ENCODE data around the gene SEMA6B.
"Not testable (repeated sequence)": the region's sequence is repeated elsewhere in the genome, so short reads cannot be mapped to it uniquely, and the experiment has no call there.

The SEMA6B gene

GRCh38 chr19:4566402-4567051 is 7.0 kb upstream of the SEMA6B start:
- Histone ChIP-seq H3K9me3 (ENCODE audit: control insufficient read depth, low read depth, low read length) (no peaks in the 10 kb centered on the region), H3K4me1 (ENCODE audit: control insufficient read depth, low read depth, low read length) (no peaks in the 10 kb centered on the region), H3K27ac (ENCODE audit: low read length) (no peak overlapping the region), H3K36me3 (ENCODE audit: control insufficient read depth, low read depth, low read length) (no peaks in the 10 kb centered on the region), H3K9ac (ENCODE audit: low read length) (no peak overlapping the region), H3K4me3 (ENCODE audit: low read length) (no peak overlapping the region), H3K27me3 (ENCODE audit: control insufficient read depth, insufficient read depth, low read length) (no peaks in the 10 kb centered on the region)

- H3K4me3 ChIP-seq (ENCODE audit: low read length); H3K4me1 ChIP-seq (ENCODE audit: control insufficient read depth, low read depth, low read length): not testable (repeated sequence)
These were observed 4.1 kb upstream of the SEMA6B start for GRCh38 chr19:4563562-4563961.

GRCh38 chr19:4562085-4562484 is 2.6 kb upstream of the SEMA6B start:
- not testable (repeated sequence) for H3K4me1 ChIP-seq (ENCODE audit: control insufficient read depth, low read depth, low read length); H3K36me3 ChIP-seq (ENCODE audit: control insufficient read depth, low read depth, low read length); H3K27ac ChIP-seq (ENCODE audit: low read length); H3K9ac ChIP-seq (ENCODE audit: low read length); H3K9me3 ChIP-seq (ENCODE audit: control insufficient read depth, low read depth, low read length); H3K4me3 ChIP-seq (ENCODE audit: low read length); H3K27me3 ChIP-seq (ENCODE audit: control insufficient read depth, insufficient read depth, low read length)

More at GRCh38 chr19:4563562-4563961, 4.1 kb upstream of the SEMA6B start:
- H3K27me3 ChIP-seq (ENCODE audit: control insufficient read depth, insufficient read depth, low read length); H3K9ac ChIP-seq (ENCODE audit: low read length); H3K27ac ChIP-seq (ENCODE audit: low read length); H3K9me3 ChIP-seq (ENCODE audit: control insufficient read depth, low read depth, low read length); H3K36me3 ChIP-seq (ENCODE audit: control insufficient read depth, low read depth, low read length): not testable (repeated sequence)

GRCh38 chr19:4557971-4558941 is 1.2 kb downstream of the SEMA6B start:
- Histone ChIP-seq H3K36me3 (ENCODE audit: control insufficient read depth, low read depth, low read length) (peaks cover 9% of the 10 kb centered on the region), H3K27ac (ENCODE audit: low read length) (no peak overlapping the region), H3K27me3 (ENCODE audit: control insufficient read depth, insufficient read depth, low read length) (no peaks in the 10 kb centered on the region), H3K9ac (ENCODE audit: low read length) (no peak overlapping the region), H3K4me3 (ENCODE audit: low read length) (no peak overlapping the region), H3K4me1 (ENCODE audit: control insufficient read depth, low read depth, low read length) (no peaks in the 10 kb centered on the region), H3K9me3 (ENCODE audit: control insufficient read depth, low read depth, low read length) (no peaks in the 10 kb centered on the region)

DNA sequence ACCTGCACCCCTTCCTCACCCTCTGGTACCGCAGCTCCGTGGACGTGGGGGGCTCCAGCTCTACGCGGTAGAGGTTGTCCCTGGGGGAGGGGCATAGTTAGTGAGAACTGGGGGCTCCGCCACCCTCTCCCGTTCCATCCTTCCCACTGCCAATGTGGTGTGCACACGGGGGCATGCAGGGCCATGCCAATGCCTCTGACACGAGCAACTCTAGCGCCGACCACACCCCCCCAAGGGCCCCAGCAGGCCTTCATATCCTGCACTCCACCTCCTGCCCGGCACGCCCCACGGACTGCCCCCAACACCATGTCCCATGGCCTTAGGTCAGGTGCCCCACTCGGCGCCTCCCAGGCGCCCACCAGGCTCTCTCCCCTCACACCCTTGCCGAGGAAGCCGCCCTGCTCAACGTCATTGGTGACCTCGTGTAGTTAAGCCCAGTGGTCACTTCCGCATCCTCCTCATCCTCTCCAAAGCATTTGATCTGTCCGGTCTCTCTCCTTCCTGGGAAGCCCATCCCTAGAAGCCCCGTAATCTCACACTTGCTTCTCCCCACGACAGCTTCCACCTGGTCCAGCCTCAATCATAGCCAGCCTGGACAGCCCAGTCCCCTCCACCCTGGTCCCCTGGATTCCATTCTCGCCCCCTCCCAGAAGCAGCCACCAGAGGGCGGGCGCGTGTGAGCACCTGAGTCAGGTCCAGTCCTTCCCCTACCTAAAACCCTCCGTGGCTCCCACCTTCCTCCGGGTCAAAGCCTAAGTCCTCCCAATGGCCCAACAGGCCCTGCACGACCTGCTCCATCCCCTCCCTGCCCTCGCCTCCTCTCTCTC is 2.1 kb downstream of the SEMA6B start:
- no peak overlapping the region for H3K9ac ChIP-seq (ENCODE audit: low read length)

DNA sequence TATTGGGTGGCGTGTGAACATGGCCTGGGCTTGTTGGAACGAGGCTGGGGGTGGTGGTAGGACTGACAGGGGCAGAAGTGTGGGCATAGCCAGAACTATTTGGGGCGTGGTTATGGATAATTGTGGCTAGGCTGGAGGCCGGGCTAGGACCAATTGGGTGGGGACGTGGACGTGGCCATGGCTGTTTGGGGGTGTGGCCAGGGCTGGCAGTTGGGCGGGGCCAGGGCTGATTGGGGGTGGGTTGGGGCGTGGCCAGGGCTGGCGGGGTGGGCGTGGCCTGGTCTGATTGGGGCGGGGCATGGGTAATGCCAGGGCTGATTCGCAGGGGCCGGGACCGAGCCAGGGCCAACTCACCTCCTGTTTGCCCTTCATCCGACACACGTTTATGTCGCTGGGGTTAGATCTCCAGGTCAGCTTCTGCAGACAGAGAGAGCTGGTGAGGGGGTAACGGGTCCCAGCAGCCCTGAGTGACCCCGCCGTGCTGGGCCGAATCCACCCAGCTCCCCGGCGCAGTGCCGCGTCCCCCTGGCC is 2.8 kb downstream of the SEMA6B start:
- Histone ChIP-seq H3K27ac (ENCODE audit: low read length) (no peak overlapping the region), H3K27me3 (ENCODE audit: control insufficient read depth, insufficient read depth, low read length) (no peaks in the 10 kb centered on the region), H3K36me3 (ENCODE audit: control insufficient read depth, low read depth, low read length) (peaks cover 17% of the 10 kb centered on the region)

More for the DNA sequence above, 2.1 kb downstream of the SEMA6B start:
- H3K4me1 ChIP-seq (ENCODE audit: control insufficient read depth, low read depth, low read length): no peaks in the 10 kb centered on the region
- H3K27ac ChIP-seq (ENCODE audit: low read length): no peak overlapping the region
- peaks cover 17% of the 10 kb centered on the region for H3K36me3 ChIP-seq (ENCODE audit: control insufficient read depth, low read depth, low read length)
- no peak overlapping the region for H3K4me3 ChIP-seq (ENCODE audit: low read length)
- H3K27me3 ChIP-seq (ENCODE audit: control insufficient read depth, insufficient read depth, low read length): no peaks in the 10 kb centered on the region
- H3K9me3 ChIP-seq (ENCODE audit: control insufficient read depth, low read depth, low read length): no peaks in the 10 kb centered on the region

DNA sequence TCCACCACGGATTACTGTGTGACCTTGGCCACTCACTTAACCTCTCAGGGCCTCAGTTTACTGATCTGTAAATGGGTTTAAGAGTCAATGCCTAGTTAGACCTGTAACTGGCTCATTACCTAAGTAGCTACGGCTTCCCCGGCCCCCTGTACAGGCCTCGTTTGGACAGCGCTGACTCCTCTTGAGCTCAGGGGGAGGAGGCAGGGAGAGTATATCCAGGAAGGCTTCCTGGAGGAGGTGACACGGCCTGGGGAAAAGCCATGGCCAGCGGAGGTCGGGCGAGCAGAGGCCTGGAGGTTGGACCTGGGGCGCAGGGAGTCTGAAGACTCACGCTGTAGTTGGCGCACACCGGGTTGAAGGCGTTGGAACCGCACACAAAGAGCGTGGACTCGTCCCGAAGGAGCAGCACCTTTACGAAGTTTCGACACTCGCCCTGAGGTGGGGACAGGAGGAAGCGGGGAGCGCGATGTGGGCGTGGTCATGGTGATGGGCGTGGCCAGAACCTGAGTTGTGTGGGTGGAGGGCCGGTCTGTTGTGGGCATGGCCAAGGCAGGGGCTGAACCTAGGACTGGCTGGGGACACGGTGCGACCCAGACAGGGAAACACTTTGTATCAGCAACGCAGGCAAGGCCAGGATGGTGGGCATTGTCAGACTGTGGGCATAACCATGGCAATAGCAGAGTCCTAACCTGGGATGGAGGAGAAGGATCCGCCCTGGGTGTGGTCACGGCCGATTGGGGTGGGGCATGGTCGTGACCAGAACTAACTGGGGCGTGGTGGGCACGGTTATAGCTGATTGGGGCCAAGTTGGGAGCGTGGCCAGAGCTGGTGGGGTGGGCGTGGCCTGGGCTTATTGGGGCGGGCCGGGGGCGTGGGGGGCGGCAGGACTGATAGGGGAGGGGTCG is 3.6 kb downstream of the SEMA6B start:
- no peaks in the 10 kb centered on the region for H3K9me3 ChIP-seq (ENCODE audit: control insufficient read depth, low read depth, low read length)
- H3K4me3 ChIP-seq (ENCODE audit: low read length): no peak overlapping the region
- H3K36me3 ChIP-seq (ENCODE audit: control insufficient read depth, low read depth, low read length): peaks cover 17% of the 10 kb centered on the region

More for the DNA sequence above, 2.8 kb downstream of the SEMA6B start:
- no peaks in the 10 kb centered on the region for H3K4me1 ChIP-seq (ENCODE audit: control insufficient read depth, low read depth, low read length)
- H3K4me3 ChIP-seq (ENCODE audit: low read length): no peak overlapping the region
- no peaks in the 10 kb centered on the region for H3K9me3 ChIP-seq (ENCODE audit: control insufficient read depth, low read depth, low read length)
- H3K9ac ChIP-seq (ENCODE audit: low read length): no peak overlapping the region

DNA sequence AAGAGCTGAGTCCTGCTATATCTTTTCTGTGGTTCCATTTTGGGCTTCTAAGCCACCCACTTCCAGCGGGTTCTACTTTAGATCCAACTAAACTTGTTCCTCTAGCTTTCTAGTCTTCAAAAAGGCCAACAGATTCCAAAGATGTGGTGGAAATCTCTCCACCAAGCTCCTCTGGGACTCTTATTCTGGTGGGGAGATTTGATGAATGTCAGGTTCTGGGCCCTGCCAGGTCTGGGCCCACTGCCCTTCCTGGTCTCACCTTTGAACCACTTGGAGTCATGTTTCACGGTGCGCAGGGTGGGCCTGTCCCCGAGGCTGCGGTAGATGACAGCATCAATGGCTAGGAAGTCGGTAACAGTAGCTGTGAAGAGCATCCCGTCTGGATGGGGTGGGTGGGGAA is 4.8 kb downstream of the SEMA6B start:
- no peak overlapping the region for H3K4me3 ChIP-seq (ENCODE audit: low read length)
- H3K27me3 ChIP-seq (ENCODE audit: control insufficient read depth, insufficient read depth, low read length): no peaks in the 10 kb centered on the region
- no peak overlapping the region for H3K9ac ChIP-seq (ENCODE audit: low read length)
- H3K9me3 ChIP-seq (ENCODE audit: control insufficient read depth, low read depth, low read length): no peaks in the 10 kb centered on the region
- no peak overlapping the region for H3K27ac ChIP-seq (ENCODE audit: low read length)
- no peaks in the 10 kb centered on the region for H3K4me1 ChIP-seq (ENCODE audit: control insufficient read depth, low read depth, low read length)
- H3K36me3 ChIP-seq (ENCODE audit: control insufficient read depth, low read depth, low read length): peaks cover 20% of the 10 kb centered on the region

More for the DNA sequence above, 3.6 kb downstream of the SEMA6B start:
- no peak overlapping the region for H3K27ac ChIP-seq (ENCODE audit: low read length)
- no peaks in the 10 kb centered on the region for H3K27me3 ChIP-seq (ENCODE audit: control insufficient read depth, insufficient read depth, low read length)
- H3K9ac ChIP-seq (ENCODE audit: low read length): no peak overlapping the region
- no peaks in the 10 kb centered on the region for H3K4me1 ChIP-seq (ENCODE audit: control insufficient read depth, low read depth, low read length)

DNA sequence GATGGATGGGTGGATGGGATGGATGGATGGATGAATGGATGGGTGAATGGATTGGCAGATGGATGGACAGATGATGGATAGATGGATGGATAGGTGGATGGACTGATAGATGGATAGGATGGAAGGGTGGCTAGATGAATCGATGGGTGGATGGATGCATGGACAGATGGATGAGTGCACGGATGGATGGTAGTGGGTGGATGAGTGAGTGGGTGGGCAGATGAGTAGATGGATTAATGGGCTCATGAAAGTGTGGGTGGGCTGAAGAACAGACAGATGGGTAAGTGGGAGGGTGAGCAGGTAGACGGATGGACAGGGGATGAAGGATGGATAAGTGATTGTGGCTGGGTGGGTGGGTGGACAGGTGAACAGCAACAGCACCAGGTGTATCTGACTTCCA is 5.7 kb downstream of the SEMA6B start:
- no peak overlapping the region for H3K27ac ChIP-seq (ENCODE audit: low read length)
- no peaks in the 10 kb centered on the region for H3K9me3 ChIP-seq (ENCODE audit: control insufficient read depth, low read depth, low read length)
- H3K27me3 ChIP-seq (ENCODE audit: control insufficient read depth, insufficient read depth, low read length): no peaks in the 10 kb centered on the region
- peaks cover 20% of the 10 kb centered on the region for H3K36me3 ChIP-seq (ENCODE audit: control insufficient read depth, low read depth, low read length)
- H3K4me1 ChIP-seq (ENCODE audit: control insufficient read depth, low read depth, low read length): no peaks in the 10 kb centered on the region
- H3K9ac ChIP-seq (ENCODE audit: low read length): no peak overlapping the region
- no peak overlapping the region for H3K4me3 ChIP-seq (ENCODE audit: low read length)

- no peaks in the 10 kb centered on the region for H3K4me1 ChIP-seq (ENCODE audit: control insufficient read depth, low read depth, low read length)
- H3K9me3 ChIP-seq (ENCODE audit: control insufficient read depth, low read depth, low read length): no peaks in the 10 kb centered on the region
- no peak overlapping the region for H3K4me3 ChIP-seq (ENCODE audit: low read length)
- H3K9ac ChIP-seq (ENCODE audit: low read length): no peak overlapping the region
- peaks cover 20% of the 10 kb centered on the region for H3K36me3 ChIP-seq (ENCODE audit: control insufficient read depth, low read depth, low read length)
- no peak overlapping the region for H3K27ac ChIP-seq (ENCODE audit: low read length)
- H3K27me3 ChIP-seq (ENCODE audit: control insufficient read depth, insufficient read depth, low read length): no peaks in the 10 kb centered on the region
These were observed 6.3 kb downstream of the SEMA6B start for GRCh38 chr19:4553092-4553695.

Measured in iPS-18a (cell line).